WTC11 (cell line): ENCODE measurements around the gene ADK.

ENCODE experiments used
- ATF6 ChIP-seq: sonication (generic); formaldehyde crosslinking; IDR thresholded peaks from 2 replicates; pipeline ENCODE4 v1.8.1; 2023; ENCODE audit warnings: mild to moderate bottlenecking, missing genetic modification reagents
- CREB1 ChIP-seq: sonication (generic); formaldehyde crosslinking; IDR thresholded peaks from 2 replicates; pipeline ENCODE4 v1.8.0; 2023; ENCODE audit warnings: mild to moderate bottlenecking, missing genetic modification reagents
- ELF4 ChIP-seq: sonication (generic); formaldehyde crosslinking; IDR thresholded peaks from 2 replicates; pipeline ENCODE4 v1.8.1; 2022; ENCODE audit warnings: low read depth, mild to moderate bottlenecking, moderate library complexity, missing genetic modification reagents
- FOXP4 ChIP-seq: sonication (generic); formaldehyde crosslinking; IDR thresholded peaks from 2 replicates; pipeline ENCODE4 v1.8.0; 2022; ENCODE audit warnings: mild to moderate bottlenecking, missing genetic modification reagents
- IRF2 ChIP-seq: sonication (generic); formaldehyde crosslinking; IDR thresholded peaks from 2 replicates; pipeline ENCODE4 v1.8.0; 2022; ENCODE audit warnings: low read depth, missing genetic modification reagents, borderline replicate concordance
- JUN ChIP-seq: sonication (generic); formaldehyde crosslinking; IDR thresholded peaks from 2 replicates; pipeline ENCODE4 v1.8.0; 2023; ENCODE audit warnings: mild to moderate bottlenecking, missing genetic modification reagents
- MAX ChIP-seq: sonication (generic); formaldehyde crosslinking; IDR thresholded peaks from 2 replicates; pipeline ENCODE4 v1.8.0; 2022; ENCODE audit warnings: mild to moderate bottlenecking, missing genetic modification reagents
- NFYB ChIP-seq: sonication (generic); formaldehyde crosslinking; conservative IDR thresholded peaks from 2 replicates; pipeline ENCODE4 v1.8.0; 2022; ENCODE audit warnings: low read depth, missing genetic modification reagents
- SP1 ChIP-seq: sonication (generic); formaldehyde crosslinking; conservative IDR thresholded peaks from 2 replicates; pipeline ENCODE4 v1.8.1; 2022; ENCODE audit warnings: missing genetic modification reagents
- STAT6 ChIP-seq: sonication (generic); formaldehyde crosslinking; conservative IDR thresholded peaks from 2 replicates; pipeline ENCODE4 v1.8.1; 2023; ENCODE audit warnings: mild to moderate bottlenecking, low read depth, missing genetic modification reagents, moderate library complexity
- TEAD4 ChIP-seq: sonication (generic); formaldehyde crosslinking; IDR thresholded peaks from 2 replicates; pipeline ENCODE4 v1.8.0; 2022; ENCODE audit warnings: mild to moderate bottlenecking, missing genetic modification reagents
- TP53 ChIP-seq: sonication (generic); formaldehyde crosslinking; IDR thresholded peaks from 2 replicates; pipeline ENCODE4 v1.8.1; 2023; ENCODE audit warnings: mild to moderate bottlenecking, missing genetic modification reagents
- TF ChIP-seq, protein P1 (sequence below): fragments of 200-600 bp; IDR thresholded peaks from 2 replicates; pipeline ENCODE4 v1.8.0; 2022; ENCODE audit warnings: antibody characterized with exemption
- TF ChIP-seq, protein P2 (sequence below): sonication (generic); formaldehyde crosslinking; IDR thresholded peaks from 2 replicates; pipeline ENCODE4 v1.8.0; 2022; ENCODE audit warnings: missing genetic modification reagents

GRCh38 chr10:74596713-74597112 lies 445.7 kb downstream of the ADK start:
- TF ChIP-seq ELF4 (CRISPR knock-in tag) (no peak), FOXP4 (CRISPR knock-in tag) (no peak), TP53 (no peak), CREB1 (CRISPR knock-in tag) (no peak), JUN (CRISPR knock-in tag) (no peak), TEAD4 (CRISPR knock-in tag) (no peak), ATF6 (CRISPR knock-in tag) (no peak), MAX (CRISPR knock-in tag) (no peak), IRF2 (CRISPR knock-in tag) (no peak), NFYB (CRISPR knock-in tag) (no peak), STAT6 (no peak), SP1 (CRISPR knock-in tag) (no peak)
- TF ChIP-seq, protein P1, sequence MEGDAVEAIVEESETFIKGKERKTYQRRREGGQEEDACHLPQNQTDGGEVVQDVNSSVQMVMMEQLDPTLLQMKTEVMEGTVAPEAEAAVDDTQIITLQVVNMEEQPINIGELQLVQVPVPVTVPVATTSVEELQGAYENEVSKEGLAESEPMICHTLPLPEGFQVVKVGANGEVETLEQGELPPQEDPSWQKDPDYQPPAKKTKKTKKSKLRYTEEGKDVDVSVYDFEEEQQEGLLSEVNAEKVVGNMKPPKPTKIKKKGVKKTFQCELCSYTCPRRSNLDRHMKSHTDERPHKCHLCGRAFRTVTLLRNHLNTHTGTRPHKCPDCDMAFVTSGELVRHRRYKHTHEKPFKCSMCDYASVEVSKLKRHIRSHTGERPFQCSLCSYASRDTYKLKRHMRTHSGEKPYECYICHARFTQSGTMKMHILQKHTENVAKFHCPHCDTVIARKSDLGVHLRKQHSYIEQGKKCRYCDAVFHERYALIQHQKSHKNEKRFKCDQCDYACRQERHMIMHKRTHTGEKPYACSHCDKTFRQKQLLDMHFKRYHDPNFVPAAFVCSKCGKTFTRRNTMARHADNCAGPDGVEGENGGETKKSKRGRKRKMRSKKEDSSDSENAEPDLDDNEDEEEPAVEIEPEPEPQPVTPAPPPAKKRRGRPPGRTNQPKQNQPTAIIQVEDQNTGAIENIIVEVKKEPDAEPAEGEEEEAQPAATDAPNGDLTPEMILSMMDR = no peak
- TF ChIP-seq, protein P2, sequence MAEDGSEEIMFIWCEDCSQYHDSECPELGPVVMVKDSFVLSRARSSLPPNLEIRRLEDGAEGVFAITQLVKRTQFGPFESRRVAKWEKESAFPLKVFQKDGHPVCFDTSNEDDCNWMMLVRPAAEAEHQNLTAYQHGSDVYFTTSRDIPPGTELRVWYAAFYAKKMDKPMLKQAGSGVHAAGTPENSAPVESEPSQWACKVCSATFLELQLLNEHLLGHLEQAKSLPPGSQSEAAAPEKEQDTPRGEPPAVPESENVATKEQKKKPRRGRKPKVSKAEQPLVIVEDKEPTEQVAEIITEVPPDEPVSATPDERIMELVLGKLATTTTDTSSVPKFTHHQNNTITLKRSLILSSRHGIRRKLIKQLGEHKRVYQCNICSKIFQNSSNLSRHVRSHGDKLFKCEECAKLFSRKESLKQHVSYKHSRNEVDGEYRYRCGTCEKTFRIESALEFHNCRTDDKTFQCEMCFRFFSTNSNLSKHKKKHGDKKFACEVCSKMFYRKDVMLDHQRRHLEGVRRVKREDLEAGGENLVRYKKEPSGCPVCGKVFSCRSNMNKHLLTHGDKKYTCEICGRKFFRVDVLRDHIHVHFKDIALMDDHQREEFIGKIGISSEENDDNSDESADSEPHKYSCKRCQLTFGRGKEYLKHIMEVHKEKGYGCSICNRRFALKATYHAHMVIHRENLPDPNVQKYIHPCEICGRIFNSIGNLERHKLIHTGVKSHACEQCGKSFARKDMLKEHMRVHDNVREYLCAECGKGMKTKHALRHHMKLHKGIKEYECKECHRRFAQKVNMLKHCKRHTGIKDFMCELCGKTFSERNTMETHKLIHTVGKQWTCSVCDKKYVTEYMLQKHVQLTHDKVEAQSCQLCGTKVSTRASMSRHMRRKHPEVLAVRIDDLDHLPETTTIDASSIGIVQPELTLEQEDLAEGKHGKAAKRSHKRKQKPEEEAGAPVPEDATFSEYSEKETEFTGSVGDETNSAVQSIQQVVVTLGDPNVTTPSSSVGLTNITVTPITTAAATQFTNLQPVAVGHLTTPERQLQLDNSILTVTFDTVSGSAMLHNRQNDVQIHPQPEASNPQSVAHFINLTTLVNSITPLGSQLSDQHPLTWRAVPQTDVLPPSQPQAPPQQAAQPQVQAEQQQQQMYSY (CRISPR knock-in tag) = no peak
